Subcutaneous adipose tissue (tissue), 4 donors: ENCODE measurements around the gene DOK5. TPM values are rescaled to one million over a fixed set of nuclear protein-coding genes. Genes with fewer than 3 reads are reported as not detected.

ENCODE experiments used
- CTCF ChIP-seq: fragments of 450-650 bp; IDR thresholded peaks from one replicate; pipeline ENCODE4 v1.5.1; 2016; ENCODE audit warnings: low read depth, mild to moderate bottlenecking, control low read depth, antibody characterized with exemption, moderate library complexity
- total RNA-seq, 4 donors: library from RNA; depleted of rRNA; stranded (reverse); fragments of >200 nt; gene quantifications; one replicate each; pipeline ENCODE4 v1.1.0, GENCODE V29; 2016

The DOK5 gene
- total RNA-seq, 4 donors from 2014 or later = 0.82 to 2.6 (median 1.7) TPM

GRCh38 chr20:54648421-54649142 is 173.2 kb downstream of the DOK5 start:
- TF ChIP-seq CTCF = no peak

- TF ChIP-seq CTCF = no peak
Measured at GRCh38 chr20:54649511-54649962, 174.1 kb downstream of the DOK5 start.

DNA sequence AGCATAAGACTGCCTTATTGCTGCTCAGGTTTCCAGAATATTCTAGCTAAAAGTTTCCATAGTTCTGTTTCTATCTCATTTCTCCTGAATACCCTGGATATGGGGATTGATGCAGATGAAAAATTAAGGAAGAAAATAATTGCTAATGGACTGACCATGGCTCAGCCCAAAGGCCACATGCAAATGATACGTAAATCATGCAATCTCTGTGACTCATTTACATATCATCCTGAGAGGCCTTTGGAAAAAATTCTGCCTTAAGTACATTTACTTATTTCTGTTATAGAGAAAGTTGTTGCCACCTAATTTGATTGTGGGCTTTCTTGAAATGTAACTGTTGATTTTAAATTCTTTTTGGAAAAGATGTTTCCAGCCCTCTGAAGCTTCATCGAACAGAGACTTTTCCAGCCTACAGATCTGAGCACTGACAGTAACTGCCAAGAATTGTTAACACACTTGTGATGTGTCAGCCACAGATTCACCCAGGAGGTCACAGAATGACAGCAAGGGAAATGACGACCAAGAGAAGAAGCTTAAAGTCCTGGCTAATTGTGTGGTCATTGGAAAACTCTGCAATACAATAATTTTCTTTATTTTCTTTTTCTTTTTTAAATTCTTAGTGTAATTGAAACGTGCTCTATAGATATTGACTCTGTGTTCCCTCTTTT is 174.8 kb downstream of the DOK5 start:
- TF ChIP-seq CTCF = no peak

DNA sequence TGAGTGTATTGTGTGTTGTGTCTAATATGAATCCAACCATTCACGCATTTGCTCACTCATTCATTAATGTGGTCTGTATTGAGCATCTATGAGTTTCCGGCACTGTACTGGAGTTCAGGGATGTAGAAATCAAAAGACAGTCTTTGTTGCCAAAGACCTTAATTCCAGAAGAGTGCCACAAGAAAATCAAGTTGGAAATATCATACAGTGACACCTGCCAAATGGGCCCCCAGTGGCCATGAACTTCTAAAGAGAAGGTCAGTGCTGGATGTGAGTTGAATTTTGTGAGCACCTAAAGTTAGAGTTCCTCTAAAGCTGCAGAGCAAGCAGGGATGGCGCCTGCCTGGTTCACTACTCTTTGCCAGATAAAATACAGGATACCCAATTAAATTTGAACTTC is 175.9 kb downstream of the DOK5 start:
- peak; percentile 96 for TF ChIP-seq CTCF

- no peak for TF ChIP-seq CTCF
Measured at GRCh38 chr20:54654450-54654849, 179.1 kb downstream of the DOK5 start.

DNA sequence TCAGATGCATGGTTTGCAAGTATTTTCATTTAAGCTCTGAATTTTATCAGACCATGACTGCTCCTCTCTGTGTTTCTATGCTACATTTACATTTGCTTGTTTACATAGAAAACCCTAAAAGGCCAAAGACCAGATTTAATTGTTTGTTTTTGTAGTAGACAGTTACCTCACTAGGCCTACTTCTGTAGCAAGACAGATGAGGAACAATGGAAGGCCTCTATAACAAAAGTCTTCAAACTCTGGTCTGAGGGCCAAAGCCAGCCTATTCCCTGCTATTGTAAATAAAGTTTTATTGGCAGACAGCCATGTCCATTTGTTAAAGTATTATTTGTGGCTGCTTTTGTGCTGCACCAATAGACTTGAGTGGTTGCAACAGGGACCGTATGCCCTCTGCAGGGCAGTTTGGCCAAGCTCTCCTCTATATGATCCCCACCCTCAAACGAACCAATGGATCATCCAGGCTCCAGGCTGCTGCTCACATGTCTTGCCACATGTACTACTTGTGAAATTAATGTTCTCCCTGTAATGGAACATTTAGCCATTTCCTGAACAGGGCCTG is 182.0 kb downstream of the DOK5 start:
- no peak for TF ChIP-seq CTCF

GRCh38 chr20:54658525-54658924 is 183.1 kb downstream of the DOK5 start:
- TF ChIP-seq CTCF = peak; percentile 92
